Suppressor macrophage treated with lipopolysaccharide for 1 hour (primary cell): ENCODE results near the gene PEX6.

Experiments
- DNase-seq, 3 donors: peaks; one replicate each; pipeline ENCODE4 v3.0.0-alpha.2; 2020 to 2022

The PEX6 gene

GRCh38 chr6:42929821-42930360 lies 49.1 kb downstream of the PEX6 start:
- peak; percentile 89 to 97 (median 95) for DNase-seq

DNA sequence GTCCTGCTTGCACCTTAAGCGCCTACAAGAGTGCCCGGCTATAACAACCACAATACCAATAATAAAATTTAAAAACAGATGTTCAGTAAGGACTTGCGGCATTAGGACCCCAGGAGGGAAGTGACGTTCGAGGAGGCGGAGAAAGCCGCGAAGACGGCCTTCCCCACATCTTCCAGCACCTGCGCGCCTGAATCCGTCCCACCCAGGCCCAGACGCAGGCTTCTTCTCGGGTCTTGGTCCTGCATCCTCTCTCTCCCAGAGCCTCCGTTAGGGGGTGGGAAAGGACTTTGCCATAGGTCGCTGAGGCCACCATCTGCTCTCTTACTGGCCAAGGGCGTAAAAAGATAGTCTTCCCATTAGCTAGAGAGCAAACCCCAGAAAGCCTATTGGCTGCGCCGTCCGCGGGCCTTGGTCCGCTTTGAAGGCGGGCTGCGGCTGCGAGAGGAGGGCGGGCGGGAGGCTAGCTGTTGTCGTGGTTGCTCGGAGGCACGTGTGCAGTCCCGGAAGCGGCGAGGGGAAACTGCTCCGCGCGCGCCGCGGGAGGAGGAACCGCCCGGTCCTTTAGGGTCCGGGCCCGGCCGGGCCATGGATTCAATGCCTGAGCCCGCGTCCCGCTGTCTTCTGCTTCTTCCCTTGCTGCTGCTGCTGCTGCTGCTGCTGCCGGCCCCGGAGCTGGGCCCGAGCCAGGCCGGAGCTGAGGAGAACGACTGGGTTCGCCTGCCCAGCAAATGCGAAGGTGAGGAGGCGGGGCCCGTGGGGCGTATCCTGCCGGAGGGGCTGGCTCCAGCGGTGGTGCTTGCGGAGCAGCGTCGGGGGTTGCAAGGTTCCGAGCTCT lies 49.8 kb downstream of the PEX6 start, which contains the start of gene CNPY3:
CNPY3 (plus strand) TSS at position 495 of the 835 bp plus-strand sequence; CDS start at position 586, 91 bp downstream.
- peak; percentile 94 to 95 (median 95) for DNase-seq

DNA sequence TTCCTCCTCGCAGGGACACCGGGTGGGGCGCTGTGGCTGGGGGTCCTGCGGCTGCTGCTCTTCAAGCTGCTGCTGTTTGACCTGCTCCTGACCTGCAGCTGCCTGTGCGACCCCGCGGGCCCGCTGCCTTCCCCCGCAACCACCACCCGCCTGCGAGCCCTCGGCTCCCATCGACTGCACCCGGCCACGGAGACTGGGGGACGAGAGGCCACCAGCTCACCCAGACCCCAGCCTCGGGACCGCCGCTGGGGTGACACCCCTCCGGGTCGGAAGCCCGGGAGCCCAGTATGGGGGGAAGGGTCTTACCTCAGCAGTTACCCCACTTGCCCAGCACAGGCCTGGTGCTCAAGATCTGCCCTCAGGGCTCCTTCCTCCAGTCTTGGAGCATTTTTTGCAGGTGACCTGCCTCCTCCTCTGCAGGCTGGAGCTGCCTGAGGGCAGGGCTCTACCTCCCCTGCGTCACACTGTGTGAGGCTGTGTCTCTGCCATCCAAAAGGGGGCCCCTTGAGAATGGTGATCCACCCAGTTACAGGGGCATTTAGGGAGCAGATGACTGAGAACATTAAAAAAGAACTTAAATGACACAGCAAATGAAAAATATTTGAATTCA lies 53.6 kb downstream of the PEX6 start:
- DNase-seq, result no peak

DNA sequence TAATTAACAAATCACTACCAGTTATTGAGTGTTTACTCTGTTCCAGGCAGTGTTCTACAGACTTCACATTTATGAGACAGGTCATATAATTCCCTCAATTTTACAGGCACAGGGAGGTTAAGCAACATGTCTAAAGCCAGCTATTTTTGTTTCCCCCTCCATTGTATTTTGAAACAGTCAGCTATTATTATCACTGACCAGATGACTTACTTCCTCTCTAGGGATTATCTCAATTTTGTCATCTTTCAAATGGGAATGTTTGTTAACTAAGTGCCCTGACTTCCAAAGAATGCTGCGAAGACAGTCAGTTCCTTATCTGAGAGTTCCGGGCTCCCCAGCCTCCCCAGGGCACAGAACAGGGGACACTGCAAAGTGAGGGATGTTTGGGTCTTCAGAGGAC lies 55.3 kb downstream of the PEX6 start:
- DNase-seq, result peak; percentile 44 to 79 (median 75)

DNA sequence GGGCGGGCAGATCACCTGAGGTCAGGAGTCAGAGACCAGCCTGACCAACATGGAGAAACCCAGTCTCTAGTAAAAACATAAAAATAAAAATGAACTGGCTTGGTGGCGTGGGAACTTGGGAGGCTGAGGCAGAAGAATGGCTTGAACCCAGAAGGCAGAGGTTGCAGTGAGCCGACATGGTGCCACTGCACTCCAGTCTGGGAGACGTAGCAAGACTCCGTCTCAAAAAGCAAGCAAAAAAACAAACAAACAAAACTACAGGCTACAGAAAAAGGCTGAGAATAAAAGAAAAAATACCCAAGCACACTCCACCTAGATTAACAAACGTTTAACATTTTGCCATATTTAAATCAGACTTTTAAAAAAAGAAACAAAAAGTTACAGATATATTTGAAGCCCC lies 57.2 kb downstream of the PEX6 start:
- DNase-seq, result no peak

DNA sequence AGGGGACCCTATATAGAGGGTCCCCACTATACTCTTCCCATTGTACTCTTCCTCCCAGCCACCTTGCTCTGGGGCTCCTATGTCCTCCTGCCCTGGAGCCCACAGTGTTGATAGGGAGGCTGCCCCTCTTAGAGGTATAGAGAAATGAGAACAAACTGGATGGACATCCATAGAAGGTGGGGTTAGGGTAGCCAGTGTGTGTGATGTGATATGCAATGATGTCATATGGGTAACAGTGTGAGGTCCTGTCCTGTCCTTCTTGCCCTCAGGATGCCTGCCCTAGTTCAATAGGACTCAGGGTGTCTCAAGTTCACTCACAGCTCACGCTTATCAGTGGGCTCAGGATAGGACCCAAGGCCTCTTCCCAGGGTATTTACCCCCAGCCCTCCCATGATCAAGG lies 62.7 kb downstream of the PEX6 start:
- DNase-seq, result no peak

DNA sequence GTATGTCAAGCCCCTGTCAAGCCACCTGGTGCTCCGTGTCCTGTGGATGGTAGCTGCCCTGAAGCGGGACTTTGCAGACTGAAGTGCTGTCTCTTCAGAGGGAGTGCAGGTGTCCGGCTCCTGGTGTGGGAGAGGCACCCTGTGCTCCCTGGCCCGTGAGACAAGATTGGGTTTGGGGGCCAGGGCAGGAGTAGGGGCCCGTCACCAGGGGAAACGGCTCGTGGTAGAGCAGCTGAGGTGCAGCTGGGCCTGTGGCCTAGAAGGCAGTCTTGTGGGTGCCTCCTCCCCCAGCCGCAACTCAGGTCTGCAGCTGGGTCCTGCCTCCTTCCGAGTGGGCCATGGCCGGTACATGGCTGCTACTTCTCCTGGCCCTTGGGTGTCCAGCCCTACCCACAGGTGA lies 63.2 kb downstream of the PEX6 start, which contains the start of gene PTCRA:
PTCRA (plus strand) TSS at position 322 of the 400 bp plus-strand sequence; CDS start at position 339, 17 bp downstream.
- no peak for DNase-seq

DNA sequence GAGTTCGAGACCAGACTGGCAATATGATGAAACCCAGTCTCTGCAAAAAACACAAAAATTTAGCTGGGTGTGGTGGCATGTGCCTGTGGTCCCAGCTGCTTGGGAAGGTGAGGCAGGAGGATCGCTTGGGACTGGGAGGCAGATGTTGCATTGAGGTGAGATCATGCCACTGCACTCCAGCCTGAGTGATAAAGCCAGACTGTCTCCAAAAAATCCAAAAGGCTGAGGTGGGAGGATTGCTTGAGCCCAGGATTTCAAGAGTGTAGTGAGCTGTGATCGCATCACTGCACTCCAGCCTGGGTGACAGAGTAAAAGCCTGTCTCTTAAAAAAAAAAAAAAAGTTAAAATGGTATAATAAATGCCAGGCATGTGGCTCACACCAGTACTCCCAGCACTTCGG lies 64.4 kb downstream of the PEX6 start:
- no peak for DNase-seq
